ENCODE results near the gene FBXO15. TPM values are rescaled to one million over a fixed set of nuclear protein-coding genes. Genes with fewer than 3 reads are reported as not detected.

Gene FBXO15, protein sequence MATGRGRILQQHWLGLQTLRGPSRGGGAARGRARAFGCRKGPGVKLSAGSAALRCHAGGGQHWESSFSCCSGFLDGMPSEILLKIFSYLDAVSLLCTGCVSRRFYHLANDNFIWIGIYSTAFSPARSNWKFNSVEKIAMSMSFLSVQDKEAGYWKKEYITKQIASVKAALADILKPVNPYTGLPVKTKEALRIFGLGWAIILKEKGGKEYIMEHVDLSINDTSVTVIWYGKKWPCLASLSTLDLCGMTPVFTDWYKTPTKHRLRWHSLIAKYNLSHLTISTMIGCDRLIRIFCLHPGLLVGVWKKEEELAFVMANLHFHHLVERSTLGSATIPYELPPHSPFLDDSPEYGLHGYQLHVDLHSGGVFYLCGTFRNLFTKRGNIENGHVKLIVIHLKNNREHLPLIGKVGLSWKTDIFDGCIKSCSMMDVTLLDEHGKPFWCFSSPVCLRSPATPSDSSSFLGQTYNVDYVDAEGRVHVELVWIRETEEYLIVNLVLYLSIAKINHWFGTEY
- total RNA-seq = not detected
- long read RNA-seq, donor 1 = 0 reads
- long read RNA-seq, donor 2 = 0 reads

DNA sequence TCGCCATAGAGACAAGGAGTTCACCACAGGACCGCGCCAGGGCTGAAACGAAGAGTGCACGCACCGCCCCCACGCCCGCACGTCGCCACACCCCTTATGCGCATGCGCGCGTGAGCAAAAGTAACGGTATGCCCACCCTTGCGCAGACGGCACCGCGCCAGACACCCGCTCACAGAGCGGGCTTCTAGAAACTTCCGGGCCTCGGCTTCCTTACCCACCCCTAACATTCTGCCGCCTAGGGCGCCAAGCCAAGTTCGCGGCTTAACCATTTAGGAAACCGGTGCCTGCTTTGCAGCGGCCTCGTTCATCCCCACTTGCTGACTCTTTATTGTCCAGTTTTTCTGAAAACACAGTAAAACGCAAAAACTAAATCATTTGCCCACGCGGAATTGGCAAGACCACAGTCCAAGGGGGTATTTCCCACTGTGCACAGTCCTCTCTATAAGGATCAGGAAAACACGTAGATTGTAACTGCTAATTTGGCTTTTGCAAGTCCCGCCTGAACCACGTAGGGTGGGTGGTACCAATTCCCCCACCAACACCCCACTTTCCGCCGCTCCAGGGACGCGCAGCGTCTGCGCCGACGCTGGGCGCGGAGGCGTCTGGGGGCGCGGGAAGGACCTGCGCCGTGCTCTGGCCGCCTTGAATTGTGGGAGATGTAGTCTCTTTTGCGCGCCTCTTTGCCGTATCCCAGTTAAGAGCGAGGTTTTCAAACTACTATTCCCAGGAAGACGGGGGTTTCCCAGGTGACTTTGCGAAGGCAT, at the start of gene FBXO15, which contains the start of gene TIMM21:
FBXO15 (minus strand) TSS at position 56 of the 764 bp plus-strand sequence; CDS start at position 7, 49 bp downstream.
TIMM21 (plus strand) TSS at position 745 of the 764 bp plus-strand sequence. CDS start 286 bp downstream, outside the sequence.
- DNase-seq (ENCODE audit: low spot score) = peak; percentile 99
- intact Hi-C loops (cut with DNase I) = no loop called here

DNA sequence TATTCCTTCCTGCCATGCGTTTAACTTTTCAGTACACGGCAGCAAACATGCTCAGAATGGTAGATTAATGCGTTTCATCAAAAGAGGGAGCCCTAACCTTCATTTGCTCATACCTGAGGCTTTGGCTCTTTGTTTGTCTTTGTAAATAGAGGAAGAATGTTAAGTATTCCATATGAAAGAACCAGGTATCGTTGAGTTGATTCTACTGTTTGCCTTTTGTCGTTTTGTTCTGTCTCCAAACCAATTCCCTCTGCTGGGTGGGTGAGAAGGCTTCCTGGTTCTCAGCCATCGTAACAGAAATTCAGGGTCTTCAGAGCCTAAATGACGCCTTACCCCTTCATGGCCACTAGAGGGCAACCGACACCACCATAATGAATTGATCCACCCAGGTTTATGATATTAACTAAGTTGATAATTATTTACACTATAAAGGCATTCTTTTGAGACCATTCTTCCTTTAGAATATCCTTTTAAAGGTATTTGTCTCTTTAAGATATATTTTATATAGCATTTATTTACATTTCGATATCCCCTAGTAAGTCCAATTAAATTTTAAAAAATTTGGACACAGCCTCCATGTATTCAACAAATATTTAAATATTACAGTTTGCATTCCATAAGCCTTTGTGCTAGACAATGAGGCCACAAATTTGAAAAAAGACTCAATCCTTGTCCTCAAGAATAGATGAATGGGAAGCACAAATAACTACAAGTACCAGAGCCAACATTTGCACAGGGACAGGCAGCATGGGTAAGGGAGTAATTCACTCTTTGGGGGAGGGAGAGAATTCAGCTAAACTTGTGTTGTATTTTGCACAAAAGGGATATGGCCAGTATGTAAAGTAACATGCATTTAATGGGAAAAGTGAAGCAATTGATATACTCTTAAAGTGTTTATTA, 48.8 kb upstream of the FBXO15 start:
- intact Hi-C loops (cut with DNase I) = loop anchor here (5.0 to 10.0 kb wide), 4 partner anchors 138 to 356 kb away; no protein-coding TSS in a partner anchor

DNA sequence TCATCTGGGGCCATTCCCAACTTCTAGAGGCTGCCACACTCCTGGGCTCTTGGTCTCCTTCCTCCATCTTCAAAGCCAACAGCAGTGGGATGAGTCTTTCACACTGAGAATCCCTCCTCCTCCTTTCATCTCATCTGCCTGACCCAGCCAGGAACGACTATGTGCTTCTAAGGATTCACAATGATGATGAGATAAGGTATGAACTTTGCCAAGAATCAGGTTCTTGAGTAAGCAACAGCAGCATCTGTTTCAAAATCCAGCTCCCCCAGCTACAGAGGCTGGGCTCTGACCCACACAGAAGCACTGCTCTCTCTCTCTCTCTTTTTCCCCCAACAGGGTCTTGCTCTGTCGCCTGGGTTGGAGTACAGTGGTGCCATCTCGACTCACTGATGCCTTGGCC, 47.1 kb upstream of the FBXO15 start:
- intact Hi-C loops (cut with DNase I) = loop anchor here (5.0 to 10.0 kb wide), 4 partner anchors 140 to 358 kb away; no protein-coding TSS in a partner anchor
- DNase-seq (ENCODE audit: low spot score) = no peak

More for the DNA sequence above, 48.8 kb upstream of the FBXO15 start:
- DNase-seq (ENCODE audit: low spot score) = no peak

DNA sequence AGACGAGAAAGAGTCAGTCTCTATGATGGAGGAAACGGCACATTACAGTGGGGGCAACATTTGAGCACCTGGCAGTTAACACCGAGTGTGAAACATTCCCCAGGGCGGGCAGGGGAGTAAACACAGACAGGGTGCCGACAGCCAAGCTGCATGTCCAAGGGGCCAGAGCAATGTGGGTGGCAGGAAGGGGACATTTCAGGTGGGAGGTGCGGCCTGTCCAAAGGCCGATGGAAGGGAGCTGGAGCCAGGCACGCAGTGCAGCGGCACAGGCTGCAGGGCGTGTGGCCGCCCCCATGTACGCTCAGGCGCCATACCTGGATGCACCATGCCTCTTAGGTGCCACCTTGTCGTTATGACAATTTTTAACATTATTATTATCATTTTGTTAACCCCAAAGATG, 43.9 kb upstream of the FBXO15 start:
- no peak for DNase-seq (ENCODE audit: low spot score)
- intact Hi-C loops (cut with DNase I) = loop anchor here (10.0 kb wide), 2 partner anchors 143 to 353 kb away; no protein-coding TSS in a partner anchor

DNA sequence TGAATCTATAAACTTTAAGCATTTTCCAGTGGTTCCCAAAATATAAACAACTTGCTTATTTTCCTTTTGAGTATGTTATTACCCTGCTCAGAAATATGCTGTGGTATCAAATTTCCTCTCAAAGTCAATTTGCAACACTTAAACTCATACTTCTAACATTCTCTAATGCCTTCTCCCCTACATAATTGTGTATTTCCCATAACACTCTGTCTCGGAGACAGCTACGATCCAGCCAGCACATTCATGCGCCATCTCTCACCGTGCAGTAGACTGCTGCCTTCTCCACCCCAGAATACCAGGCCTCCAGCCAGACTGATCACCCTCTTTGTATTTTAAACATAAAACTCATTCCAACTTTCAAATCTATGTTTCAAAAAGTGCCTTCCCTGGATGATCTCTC, 42.5 kb upstream of the FBXO15 start:
- intact Hi-C loops (cut with DNase I) = loop anchor here (10.0 kb wide), 2 partner anchors 145 to 355 kb away; no protein-coding TSS in a partner anchor
- DNase-seq (ENCODE audit: low spot score) = no peak

DNA sequence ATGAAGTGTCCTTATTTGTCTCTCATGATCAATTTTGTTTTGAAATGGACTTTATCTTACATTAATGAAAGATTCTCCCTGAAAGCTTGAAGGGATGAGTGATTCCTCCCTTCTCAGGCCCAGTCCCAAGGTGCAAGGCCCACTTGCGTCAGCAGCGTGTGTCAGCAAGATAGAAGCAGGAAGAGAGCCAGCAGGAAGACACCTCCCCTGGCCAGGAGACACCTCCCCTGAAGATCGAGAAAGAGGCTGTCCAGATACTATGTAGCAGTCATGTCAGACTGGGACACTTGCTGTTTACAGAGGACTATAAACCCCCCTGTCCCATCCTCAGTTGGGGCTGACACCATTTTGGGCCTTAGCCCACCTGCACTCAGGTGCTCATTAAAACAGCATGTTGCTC, 39.0 kb upstream of the FBXO15 start:
- intact Hi-C loops (cut with DNase I) = no loop called here
- DNase-seq (ENCODE audit: low spot score) = no peak

DNA sequence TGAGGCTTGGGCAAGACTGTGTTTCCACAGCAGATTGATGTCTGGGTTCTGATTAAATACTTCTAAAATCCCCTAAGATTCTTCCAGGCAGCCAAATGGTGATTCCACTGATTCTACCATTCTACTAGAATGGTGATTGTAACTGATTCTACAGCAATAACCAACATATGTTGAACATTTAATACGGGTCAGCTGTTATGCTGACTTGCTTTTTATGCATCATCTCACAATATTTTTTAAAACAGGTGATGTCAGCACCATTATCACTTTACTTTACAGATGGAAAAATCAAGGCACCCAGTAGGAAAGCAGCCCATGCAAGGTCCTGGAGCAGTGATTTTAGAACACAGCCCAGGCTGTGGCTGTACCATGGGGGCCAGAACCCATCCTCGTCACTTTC, 38.2 kb upstream of the FBXO15 start:
- intact Hi-C loops (cut with DNase I) = no loop called here
- DNase-seq (ENCODE audit: low spot score) = no peak

DNA sequence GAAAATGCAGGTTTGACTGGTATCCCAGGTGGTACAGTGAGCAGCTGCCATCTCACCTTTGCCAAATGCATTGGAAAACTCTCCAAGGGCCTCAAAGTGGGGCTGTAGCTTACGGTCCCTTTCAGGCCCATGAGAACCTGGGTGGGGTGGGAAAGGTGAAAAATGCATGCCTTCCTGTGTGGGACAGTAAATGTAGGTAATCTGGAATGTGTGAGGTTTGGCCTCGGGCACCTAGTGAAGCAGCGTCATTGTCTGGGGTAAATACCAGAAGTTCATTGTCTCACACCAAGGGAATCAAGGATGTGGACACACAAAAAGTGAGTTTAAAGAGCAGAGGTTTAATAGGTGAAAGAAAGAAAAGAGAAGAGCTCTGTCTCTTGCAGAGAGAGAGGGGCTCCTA, 37.2 kb upstream of the FBXO15 start:
- intact Hi-C loops (cut with DNase I) = no loop called here
- no peak for DNase-seq (ENCODE audit: low spot score)

DNA sequence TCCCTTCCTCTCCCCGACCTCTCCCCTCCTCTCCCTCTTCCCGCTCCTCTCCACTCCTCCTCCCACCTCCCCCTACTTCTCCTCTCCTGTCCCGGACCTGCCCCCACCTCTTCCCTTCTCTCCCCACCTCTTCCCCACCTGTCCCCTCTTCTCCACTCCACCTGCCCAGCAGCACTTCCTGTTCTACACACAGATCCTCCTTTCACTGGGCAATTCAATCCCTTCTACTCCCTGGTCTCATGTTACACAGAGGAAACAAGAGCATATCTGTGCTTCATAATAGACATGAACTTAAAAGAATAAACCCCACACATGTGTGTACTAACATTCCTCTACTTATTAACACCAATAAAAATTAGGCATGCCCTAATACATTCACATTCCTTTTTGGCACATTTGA, 35.5 kb upstream of the FBXO15 start:
- DNase-seq (ENCODE audit: low spot score) = no peak
- intact Hi-C loops (cut with DNase I) = no loop called here

DNA sequence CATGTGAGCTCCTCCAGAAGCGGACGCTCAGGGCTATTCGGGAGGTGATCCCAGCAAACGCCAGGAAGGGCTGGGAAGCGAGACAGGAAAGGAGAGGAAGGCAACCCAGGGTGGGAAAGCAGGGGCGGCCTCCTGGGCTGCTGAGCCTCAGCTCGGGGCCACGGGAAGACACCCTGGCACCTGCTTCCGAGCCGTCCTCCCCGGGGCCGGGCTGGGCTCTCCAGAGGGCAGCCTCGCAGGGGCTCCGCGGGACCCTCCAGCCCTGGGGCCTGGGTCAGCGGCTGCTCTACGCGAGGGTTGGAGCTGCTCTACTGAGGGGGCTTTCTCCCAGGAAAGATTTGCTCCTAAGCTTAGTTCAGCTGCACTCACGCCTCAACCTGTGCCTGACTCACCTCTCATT, 34.7 kb upstream of the FBXO15 start:
- no peak for DNase-seq (ENCODE audit: low spot score)
- intact Hi-C loops (cut with DNase I) = no loop called here

DNA sequence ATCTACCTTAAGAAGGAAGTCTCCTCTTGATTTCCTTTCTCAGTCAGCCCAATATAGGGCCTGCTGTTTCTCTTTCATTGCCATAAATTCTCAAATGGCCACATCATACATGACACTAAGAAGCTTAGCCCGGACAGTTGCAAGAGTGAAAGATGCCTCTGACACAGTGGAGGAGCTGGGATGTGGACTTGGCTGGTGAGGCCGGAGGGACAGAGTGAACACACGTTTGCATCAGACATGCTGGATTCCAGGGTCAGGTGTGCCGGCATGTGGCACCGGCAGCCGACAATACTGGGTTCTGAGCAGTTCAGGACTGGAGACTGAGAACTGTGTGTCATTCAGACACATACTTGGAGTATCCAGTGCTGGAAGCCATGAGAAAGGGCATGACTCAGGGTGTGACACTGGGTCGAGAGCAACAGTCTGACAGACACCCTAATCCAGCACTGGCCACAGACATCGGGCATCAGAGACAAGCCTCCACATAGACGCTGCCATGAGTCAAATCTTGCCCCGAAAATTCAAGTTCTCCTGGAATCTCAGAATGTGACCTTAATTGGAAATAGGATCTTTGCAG, 32.1 kb upstream of the FBXO15 start:
- DNase-seq (ENCODE audit: low spot score) = no peak
- intact Hi-C loops (cut with DNase I) = no loop called here

DNA sequence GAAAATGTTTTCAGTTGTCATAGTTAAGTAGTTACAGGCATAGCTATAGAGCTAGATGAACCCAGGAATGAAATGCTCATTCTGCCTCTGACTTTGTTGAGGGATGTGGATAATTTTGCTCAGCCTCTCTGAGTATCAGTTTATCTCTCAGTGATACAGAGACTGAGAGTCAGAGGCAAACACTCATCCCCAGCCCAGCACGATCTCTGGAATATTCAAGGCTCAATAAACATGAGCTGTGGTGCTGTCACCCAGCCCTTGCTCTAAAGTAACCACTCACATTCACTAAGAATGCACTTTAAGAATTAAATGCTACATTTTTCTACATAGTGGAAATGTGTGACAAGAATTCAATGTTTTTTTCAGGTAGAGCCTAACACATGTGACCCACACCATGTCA, 31.2 kb upstream of the FBXO15 start:
- intact Hi-C loops (cut with DNase I) = no loop called here
- DNase-seq (ENCODE audit: low spot score) = no peak

DNA sequence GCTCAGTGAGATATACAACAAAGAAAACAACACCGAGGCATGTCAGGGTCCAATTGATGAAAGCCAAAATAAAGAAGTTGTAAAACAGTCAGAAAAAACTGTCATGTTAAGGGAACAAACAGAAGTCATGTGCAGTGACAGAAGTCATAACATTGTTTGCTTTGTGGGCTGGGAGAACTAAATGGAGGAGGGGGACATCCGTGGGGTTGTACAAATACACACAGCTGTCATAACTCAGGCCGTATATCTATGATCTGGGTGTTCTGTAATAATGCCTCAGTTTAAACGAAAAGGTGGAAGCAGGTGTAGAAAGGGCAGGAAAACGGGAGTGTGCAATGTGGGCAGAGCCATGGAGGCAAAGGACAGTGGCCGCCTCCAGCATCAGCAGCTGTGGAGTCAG, 28.0 kb upstream of the FBXO15 start:
- no peak for DNase-seq (ENCODE audit: low spot score)
- intact Hi-C loops (cut with DNase I) = no loop called here

DNA sequence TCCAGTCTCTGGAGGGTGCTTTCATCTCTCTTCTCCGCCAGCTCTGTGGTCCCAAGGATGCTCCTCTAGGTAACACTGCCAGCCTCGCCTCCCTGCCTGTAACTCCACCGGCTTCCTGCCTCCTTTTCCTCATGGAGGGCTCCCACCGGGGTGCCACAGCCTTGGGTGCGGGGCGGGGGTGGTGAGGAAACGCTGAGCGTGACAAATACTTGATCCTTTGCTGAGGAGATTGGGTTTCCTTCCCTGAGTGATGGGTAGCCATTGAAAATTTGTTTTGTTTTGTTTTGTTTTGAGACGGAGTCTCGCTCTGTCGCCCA, 25.8 kb upstream of the FBXO15 start:
- no peak for DNase-seq (ENCODE audit: low spot score)
- intact Hi-C loops (cut with DNase I) = no loop called here

DNA sequence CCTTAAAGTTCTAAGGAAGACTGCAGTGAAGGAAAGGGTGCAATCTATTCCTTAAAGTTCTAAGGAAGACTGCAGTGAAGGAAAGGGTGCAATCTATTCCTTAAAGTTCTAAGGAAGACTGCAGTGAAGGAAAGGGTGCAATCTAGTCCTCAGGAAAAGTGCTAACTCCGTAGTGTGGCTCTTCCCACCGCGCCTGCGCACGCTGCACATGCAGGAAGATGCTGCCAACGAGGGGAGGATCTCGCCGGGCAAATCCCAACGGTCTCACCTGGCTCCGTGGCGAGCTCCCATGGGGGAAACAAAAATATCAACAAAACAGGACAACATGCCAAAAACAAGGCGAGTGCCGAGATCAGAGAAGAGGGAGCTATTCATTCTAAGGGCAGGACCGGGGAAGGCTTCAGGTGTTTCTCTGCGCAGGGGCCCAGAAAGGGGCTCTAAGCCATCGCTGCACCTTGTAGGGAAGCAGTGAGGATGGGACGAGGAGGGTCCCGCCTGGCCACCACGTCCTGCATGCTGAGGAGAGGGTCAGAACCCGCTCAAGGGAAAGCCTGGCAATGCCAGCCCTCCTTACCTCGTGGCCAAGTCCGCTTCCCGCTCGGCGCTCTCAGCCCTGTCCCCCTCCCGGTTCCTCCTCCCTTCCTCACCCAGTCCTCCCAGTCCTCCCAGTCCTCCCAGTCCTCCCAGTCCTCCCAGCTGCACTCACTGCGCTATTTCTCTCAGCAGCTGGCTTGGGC, 25.2 kb upstream of the FBXO15 start:
- intact Hi-C loops (cut with DNase I) = no loop called here
- no peak for DNase-seq (ENCODE audit: low spot score)

DNA sequence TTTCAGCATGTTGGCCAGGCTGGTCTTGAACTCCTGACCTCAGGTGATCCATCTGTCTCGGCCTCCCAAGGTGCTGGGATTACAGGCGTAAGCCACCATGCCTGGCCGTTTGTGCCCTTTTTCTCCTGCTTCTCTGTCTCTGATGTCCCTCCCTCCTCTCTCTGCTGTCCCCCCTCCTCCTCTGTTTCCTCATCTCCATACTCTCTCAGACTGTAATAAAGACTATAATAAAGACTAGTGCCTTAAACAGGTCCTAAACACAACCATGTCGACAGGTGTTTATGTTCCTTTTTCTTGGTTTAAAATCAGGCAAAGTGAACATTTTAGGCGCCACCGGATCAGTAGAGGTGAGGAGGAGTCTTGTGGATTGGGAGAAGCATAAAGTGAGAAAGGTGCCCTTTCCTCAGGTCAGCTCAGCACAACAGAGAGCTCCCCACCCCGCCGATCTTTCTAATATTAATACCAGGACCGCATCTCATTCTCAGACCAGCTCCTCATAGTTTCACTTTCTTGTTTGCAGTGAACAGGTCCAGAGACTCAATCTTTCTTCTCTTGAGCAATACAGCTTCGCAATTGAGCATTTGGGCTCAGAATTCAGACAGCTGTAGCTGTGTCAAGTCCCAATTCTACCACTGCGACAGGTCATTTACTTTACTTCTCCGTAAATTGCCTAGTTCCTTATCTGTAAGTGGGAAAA, 24.4 kb upstream of the FBXO15 start:
- no peak for DNase-seq (ENCODE audit: low spot score)
- intact Hi-C loops (cut with DNase I) = no loop called here

DNA sequence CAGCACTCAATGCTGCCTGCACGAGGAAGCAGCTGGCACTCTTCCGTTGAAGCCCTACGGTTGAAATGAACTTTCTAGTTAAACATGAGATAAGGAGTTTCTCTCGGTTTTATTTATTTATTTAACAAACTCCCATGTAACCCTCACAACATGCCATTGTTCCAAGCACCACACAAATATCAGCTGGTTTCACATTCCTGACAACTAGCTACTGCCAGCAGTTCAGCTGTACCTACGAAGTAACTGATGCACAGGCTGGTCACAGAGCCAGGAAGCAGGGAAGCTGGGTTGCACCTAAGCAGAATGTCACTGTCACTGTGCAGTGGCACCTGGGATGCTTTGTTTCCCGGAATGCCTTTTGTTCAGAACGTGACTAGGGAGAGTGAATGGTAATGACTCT, 18.8 kb upstream of the FBXO15 start:
- intact Hi-C loops (cut with DNase I) = no loop called here
- DNase-seq (ENCODE audit: low spot score) = no peak
